ENCODE measurements around the gene MANSC1. TPM values are rescaled to one million over a fixed set of nuclear protein-coding genes. Genes with fewer than 3 reads are reported as not detected.

MANSC1 gene
- 31.1 and 43.1 TPM in 2 replicates for total RNA-seq

GRCh38 chr12:12349711-12350665 is at the start of gene MANSC1:
Gene MANSC1 (minus strand): TSS chr12:12350242. CDS start chr12:12343314, 6,928 bp downstream.

DNA sequence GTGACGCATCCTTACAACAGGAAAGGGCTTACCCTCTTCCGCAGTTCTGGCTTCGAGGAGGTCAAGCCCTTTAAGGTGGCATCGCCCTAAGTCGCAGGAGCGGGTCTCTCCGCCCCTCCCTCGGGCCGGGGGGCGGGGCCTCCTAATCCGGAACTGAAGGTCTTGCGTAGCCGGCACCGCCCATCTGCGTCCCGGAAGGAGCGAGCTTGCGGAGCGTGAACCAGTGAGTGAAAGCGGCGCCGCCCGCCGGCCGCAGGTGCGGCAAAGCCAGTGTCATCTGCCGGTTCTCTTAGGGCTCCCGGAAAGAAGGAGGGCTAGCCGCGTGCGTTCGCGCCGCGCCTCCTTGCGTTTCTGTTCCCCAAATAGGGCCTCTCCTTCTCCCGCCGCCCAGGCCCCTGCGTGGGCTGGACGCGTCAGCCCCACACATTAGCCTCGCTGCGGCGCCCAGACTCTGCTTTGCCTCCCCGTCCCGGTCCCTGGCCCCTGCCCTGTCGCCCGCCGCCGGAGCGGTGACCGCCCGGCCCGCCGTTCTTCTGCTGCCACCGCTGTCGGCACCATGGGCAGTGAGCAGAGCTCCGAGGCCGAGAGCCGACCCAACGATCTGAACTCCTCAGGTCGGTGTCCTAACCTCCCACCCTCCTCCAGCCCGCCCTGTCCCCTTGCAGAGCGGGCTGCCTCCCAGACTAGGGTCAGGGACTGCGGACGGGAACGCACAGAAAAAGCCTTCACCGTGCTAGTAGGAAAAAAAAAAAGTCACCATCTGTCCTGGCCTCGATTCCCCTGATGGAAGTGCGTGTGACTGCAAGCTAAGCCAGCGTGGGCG is 7.1 kb upstream of the MANSC1 start, which contains the start of gene BORCS5:
Gene BORCS5 (plus strand): TSS at position 183 of the 823 bp plus-strand sequence. CDS start 374 bp downstream, at position 557.

Other genes with a start within 250 kb of the MANSC1 start
- 7.3 and 11.7 TPM in 2 replicates for gene LRP6, start 83.2 kb downstream of the MANSC1 start, total RNA-seq
- 5.2 and 6.3 TPM in 2 replicates for gene BORCS5, start 6.8 kb upstream of the MANSC1 start, total RNA-seq
- 9.4 and 11.1 TPM in 2 replicates for gene DUSP16, start 212.6 kb upstream of the MANSC1 start, total RNA-seq

Measured in mammary microvascular endothelial cell (primary cell).